Mammary epithelial cell (primary cell): ENCODE data around the gene CCNL2.

Source experiments
- EZH2 ChIP-seq: IDR thresholded peaks from 2 replicates; pipeline ENCODE4 v1.6.1; 2012; ENCODE audit warnings: low read length, inconsistent platforms, borderline replicate concordance
- TF ChIP-seq, protein P1 (sequence below), 2 donors: IDR thresholded peaks in 1 of 2; conservative IDR thresholded peaks in 1 of 2; 2 replicates each; pipeline ENCODE4 v1.5.1; 2011 to 2012; ENCODE audit warnings: inconsistent platforms in 2 of 2, low read length in 2 of 2, mild to moderate bottlenecking in 2 of 2, control low read depth in 1 of 2, low read depth in 1 of 2; ENCODE audit not compliant: insufficient read depth in 1 of 2; ENCODE audit errors: extremely low read depth in 1 of 2

DNA sequence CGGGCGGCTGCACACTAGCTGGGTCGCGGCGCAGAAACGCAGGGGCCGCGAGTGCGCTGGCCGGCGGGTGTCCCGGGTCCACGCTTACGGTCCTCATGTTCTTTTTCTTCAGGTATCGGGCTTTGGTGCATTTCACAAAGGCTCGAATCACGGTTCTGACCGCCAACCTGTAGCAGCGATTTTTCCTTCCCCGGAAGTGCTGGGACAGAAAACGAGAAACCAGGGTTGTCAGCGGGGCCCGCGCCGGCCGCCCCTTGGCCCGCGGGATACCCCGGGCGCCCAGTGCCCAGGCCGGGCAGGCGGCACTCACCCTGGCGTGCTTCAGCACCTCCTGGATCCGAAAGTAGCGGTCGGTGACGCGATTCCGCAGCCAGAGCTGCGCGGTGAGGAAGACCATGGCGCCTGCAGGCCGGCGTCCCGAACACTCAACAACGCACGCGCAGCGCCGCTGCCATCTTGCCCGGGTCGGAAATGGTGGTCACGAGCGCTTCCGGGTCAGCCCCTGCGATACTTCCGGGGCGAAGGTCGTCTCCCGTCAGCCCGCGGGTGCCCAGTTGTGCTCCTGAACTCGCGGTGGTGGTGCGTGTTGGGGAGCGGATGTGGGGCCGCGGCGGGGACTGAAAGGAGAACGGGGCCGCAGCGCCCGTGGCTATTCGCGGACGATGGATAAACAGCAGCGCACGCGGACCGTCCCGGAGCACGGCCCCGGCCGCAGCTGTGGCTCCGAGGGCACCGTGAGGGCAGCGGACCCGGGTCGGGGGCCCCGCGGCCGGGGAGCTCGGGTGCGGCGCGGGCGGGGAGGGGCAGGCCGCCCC is 7.9 kb upstream of the CCNL2 start, which contains the start of gene MRPL20:
- TF ChIP-seq, protein P1, sequence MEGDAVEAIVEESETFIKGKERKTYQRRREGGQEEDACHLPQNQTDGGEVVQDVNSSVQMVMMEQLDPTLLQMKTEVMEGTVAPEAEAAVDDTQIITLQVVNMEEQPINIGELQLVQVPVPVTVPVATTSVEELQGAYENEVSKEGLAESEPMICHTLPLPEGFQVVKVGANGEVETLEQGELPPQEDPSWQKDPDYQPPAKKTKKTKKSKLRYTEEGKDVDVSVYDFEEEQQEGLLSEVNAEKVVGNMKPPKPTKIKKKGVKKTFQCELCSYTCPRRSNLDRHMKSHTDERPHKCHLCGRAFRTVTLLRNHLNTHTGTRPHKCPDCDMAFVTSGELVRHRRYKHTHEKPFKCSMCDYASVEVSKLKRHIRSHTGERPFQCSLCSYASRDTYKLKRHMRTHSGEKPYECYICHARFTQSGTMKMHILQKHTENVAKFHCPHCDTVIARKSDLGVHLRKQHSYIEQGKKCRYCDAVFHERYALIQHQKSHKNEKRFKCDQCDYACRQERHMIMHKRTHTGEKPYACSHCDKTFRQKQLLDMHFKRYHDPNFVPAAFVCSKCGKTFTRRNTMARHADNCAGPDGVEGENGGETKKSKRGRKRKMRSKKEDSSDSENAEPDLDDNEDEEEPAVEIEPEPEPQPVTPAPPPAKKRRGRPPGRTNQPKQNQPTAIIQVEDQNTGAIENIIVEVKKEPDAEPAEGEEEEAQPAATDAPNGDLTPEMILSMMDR (conservative IDR thresholded peaks at IDR 0.05 in 1 of 2, IDR thresholded peaks at IDR 0.05 in 1 of 2; ENCODE audit: extremely low read depth in 1 of 2, insufficient read depth in 1 of 2, low read depth in 1 of 2, low read length in 2 of 2), result no peak
- TF ChIP-seq EZH2, result no peak
